Epidermal melanocyte (primary cell): ENCODE results near the gene SCARB1.

ENCODE experiments used
- DNase-seq: peaks from one replicate; pipeline ENCODE4 v3.0.0; 2011; ENCODE audit warnings: low spot score; ENCODE audit not compliant: insufficient read length

SCARB1 gene

GRCh38 chr12:124844411-124845397 is 19.0 kb downstream of the SCARB1 start:
- DNase-seq: no peak

GRCh38 chr12:124842800-124843510 is 20.7 kb downstream of the SCARB1 start:
- DNase-seq: no peak

DNA sequence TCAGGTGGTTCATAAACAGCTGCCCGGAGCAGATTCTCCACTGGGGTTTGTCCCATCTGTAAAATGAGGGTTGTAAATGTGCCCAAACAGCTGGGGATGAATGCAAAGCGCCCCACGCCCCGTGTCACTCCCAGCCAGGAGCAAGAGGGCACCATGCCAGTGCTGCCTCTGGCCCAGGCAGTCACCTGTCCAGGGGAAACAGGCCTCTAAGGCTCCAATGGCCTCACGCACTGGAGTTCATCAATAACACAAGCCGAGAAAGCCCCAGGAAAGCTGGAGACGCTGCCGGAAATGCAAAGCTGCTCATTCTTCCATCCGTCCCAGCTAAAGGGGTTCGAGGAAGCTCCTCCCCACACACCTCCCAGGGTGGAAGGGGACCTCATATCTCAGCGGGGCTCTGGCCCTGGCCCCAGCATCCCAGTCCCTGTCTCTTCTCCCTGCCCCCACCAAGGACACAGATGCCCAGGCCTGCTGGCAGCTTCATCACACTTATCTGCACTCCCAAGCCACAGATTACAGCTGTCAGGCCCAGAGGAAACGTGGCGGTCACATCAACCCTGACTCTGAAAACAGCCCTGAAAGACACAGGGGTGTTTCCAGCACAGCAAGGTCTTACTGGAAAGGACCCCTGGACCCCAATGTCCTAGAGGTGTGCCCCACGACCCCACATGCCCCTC is 21.5 kb downstream of the SCARB1 start:
- no peak for DNase-seq

DNA sequence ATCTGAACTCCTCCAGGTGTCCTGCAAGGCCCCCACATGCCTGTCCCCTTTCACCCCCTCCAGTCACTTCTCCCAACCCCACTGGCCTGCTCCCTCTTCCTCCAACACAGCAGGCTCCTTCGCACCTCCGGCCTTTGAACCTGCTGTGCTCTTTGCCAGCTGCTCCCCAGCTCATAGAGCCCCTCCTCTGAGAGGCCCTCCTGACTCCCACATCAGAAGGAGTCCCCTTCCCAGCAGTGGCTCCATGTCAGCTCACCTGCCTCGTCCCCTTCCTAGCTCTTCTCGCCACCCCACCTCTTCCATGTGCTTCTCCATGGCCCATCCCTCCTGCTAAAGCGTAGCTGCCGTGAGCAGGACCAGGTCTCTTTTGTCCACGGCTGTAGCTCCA is 22.1 kb downstream of the SCARB1 start:
- DNase-seq: no peak

GRCh38 chr12:124837958-124838803 is 25.5 kb downstream of the SCARB1 start:
- DNase-seq: peak; percentile 88

GRCh38 chr12:124837249-124837897 is 26.3 kb downstream of the SCARB1 start:
- no peak for DNase-seq

- DNase-seq: no peak
These were observed 26.9 kb downstream of the SCARB1 start for GRCh38 chr12:124836759-124837158.

DNA sequence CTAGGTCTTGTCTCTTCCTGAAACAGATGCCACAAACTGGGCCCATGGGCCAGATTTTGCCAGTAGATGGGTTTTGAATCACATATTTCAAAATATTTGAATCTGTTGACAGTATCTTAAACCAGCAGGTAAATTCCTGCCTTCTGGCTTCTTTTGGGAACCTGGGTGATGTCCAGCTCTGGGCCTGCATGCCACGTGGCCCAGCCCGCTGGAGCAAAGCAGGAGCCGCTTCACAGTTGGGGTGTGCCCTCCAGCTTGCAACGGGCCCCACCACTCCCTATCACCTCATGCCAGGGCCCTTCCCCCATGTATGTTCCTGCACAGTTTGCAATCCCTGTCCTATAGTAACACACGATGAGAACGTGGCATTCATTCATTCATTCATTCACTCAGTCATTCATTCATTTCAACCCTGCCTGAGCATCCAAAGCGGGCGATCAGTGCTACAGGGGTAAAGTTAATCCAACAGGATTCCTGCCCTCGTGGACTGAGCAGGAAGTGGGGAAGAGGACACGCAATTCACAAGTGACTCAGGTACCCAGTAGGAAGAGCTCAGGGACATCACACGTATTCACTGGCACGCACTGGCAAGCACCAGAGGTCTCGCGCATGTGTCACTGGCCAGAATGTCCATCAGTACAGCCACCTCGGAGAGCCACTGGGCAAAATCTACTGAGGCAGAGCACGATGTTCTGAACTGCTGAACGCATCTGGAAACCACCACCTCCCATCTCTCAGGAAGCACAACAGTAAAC is 27.8 kb downstream of the SCARB1 start:
- no peak for DNase-seq

- no peak for DNase-seq
These were observed 28.8 kb downstream of the SCARB1 start for GRCh38 chr12:124834822-124835221.

- peak; percentile 56 for DNase-seq
These were observed 30.0 kb downstream of the SCARB1 start for GRCh38 chr12:124833693-124834122.

DNA sequence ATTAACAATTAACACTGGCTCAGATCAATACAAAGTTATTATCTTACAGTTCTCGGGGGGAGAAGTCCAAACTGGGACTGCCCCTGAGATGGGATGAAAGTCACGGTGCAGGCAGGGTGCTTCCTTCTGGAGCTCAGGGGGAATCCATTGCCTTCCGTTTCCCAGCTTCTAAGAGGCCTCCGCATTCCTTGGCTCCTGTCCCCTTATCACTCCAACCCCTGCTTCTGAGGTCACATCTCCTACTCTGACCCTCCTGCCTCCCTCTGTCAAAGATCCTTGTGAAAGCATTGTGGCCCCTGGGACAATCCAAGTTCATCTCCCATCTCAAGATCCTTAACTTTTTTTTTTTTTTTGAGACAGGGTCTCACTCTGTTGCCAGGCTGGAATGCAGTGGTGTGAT is 30.8 kb downstream of the SCARB1 start:
- no peak for DNase-seq

DNA sequence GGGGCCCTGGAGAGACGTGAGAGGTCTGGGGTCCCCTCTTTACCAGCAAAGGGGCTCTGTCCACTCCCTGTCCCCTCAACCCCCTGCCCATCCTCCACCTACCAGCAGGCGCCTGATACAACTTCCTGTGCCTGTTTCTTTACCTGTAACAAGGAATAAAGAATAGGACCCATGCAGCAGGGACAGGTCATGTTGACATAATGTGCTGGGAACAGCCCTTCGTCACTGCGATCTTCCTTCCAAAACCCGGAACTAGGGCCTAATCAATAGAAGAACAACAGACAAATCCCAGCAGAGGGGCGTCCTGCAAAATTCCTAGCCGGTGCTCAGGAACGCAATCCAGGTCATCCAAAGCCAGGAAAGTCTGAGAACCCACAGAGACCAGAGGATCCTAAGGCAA is 32.1 kb downstream of the SCARB1 start:
- no peak for DNase-seq

- DNase-seq: no peak
These were observed 33.4 kb downstream of the SCARB1 start for GRCh38 chr12:124830306-124830705.

- DNase-seq: no peak
These were observed 33.9 kb downstream of the SCARB1 start for GRCh38 chr12:124829708-124830304.

DNA sequence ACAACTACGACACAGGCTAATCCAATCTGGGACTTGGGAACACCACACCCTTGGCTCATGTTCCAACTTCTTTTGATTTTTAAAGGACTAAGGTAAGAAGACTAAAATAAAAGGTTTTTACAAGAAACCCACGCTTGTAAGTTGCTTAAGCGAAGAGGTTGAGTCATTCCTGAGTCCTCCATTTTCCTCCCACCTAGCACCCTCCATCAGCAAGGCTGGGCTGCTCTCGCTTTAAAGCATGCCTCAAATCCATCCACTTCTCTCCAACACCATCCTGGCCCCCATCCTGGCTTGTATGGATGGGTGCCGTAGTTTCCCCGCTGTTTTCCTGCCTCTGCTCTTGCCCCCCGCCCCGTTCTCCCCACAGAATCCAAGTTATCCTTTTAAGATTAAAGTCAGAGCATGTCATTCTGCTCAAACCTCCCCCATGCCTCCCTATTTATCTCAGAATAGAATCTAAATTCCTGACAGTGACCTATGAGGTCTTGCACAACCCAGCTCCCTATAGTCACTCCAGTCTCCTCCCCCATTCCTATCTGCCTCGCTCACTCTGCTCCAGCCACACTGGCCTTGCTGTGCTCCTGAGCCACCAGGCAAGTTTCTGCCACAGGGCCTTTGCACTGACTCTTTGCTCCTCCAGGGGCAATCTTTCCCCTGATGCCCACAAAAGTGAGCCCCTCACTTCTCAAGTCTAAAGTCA is 34.5 kb downstream of the SCARB1 start:
- peak; percentile 50 for DNase-seq

DNA sequence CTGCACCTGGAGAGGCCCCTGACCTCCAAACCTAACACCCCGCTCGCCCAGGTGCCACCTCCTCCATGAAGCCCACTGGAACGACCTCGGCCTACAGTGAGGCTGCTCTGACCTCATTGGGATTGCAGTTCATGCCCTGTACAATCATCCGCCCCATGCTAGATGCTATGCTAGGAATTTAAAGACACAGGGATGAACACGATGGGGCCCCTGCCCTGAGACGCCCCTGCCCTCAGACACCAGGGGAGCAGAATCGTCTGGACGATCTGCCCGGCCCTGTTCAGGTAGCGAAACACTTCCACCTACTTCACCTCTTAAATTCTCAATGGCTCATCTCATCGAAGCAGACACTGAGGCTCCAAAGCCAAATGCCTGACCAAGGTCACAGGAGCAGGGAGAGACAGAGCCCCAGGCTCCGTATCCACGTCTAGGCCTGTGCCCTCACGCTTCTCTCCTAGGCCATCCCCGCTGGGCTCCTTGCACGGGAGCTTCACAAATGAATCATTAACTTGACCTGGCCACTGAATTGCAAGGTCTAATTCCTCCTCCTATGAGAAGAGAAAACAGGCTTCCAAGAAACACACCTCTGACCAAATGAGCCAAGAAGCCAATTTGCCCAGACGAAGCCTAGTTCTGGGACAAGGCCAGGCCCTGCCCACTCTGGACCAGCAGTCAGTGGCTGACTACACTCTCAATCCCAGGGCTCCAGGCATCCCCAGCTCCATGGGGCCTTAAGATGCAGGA is 35.2 kb downstream of the SCARB1 start:
- DNase-seq: no peak

- DNase-seq: no peak
These were observed 36.0 kb downstream of the SCARB1 start for GRCh38 chr12:124827588-124828184.

- no peak for DNase-seq
These were observed 39.5 kb downstream of the SCARB1 start for GRCh38 chr12:124824195-124824594.
